ENCODE measurements around the gene TEX55.
"Not testable (repeated sequence)": the region's sequence is repeated elsewhere in the genome, so short reads cannot be mapped to it uniquely, and the experiment has no call there.

The TEX55 gene

DNA sequence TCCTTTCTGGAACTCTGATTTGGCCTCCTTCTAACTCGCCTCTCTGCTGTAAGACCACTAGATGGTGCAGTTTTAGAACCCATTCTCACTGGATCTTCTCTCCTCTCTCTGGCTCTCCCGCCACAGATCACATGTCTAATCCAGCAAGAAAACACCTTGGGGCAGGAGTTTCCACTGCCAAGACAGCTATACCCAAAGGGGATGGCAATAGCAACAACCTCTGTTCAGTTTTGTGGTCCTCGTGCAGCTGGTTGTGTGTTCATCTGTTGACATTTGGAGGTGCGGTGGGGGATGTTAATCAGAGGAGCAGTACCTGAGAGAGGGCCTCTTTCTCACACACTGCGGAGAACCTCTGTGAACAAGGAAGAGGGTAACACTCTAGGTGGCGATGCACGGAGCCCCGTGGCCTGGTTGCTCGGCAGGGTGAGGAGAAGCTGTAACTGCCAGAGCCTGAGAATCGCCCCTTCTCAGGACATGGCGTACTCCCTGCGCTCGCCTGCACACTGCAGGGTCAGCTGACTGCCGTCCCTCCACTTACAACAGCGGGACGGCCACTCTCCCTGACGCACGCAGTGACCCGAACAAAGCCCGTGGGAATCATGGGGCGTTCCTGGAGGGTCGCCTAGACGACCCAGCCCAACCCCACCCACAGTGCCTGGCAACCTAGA lies at the start of gene TEX55:
Gene TEX55, plus strand, starts transcription at position 666 of the 668 bp plus-strand sequence. CDS start 25 bp downstream, outside the sequence.
- peak; percentile 9 for DNase-seq (ENCODE audit: low spot score)

DNA sequence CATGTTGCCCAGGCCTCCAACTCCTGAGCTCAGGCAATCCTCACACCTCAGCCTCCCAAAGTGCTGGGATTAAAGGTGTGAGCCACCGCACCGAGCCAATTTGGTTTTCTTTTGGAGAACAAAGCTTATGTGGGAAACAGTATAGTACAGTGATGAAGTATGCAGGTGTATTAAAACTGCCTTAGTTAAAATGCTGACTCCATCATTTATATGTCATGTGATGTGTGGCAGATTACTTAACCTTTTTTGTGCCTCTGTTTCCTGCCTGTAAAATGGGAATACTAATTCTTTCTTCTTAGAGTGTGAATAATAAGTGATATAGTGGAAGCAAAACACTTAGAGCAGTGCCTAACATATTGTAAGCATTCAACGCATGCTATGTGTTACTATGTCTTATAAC lies 48.0 kb upstream of the TEX55 start:
- DNase-seq (ENCODE audit: low spot score), result no peak

DNA sequence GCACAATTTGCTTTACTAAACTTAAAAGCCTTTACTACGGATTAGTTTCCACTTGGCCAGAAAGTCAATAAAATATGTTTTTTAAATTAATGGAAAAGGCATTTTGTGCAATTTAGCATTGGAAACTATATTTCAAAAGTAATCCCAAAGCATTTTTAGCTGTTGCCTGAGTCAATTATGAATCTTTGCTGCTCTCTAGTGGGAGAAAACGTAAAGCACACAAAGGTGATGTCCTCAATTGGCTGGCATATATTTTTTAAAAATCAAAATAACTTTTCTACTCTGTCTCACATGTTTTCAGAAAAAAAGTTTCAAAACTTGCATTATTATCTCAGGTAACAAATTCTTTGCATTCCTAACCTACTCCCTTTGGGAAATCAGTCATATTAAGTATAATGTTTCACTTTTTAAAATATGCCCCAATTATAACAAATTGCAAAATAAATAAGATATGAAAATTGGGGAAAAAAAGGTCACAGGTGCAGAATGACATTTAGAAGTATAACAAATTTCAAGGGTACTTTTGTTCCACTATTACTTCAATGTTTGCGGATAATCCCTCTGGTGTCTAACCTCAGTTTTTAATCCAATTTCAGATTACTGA lies 47.2 kb upstream of the TEX55 start:
- DNase-seq (ENCODE audit: low spot score), result peak; percentile 24

- DNase-seq (ENCODE audit: low spot score), result no peak
These were observed 46.2 kb upstream of the TEX55 start for GRCh38 chr3:119099785-119100184.

DNA sequence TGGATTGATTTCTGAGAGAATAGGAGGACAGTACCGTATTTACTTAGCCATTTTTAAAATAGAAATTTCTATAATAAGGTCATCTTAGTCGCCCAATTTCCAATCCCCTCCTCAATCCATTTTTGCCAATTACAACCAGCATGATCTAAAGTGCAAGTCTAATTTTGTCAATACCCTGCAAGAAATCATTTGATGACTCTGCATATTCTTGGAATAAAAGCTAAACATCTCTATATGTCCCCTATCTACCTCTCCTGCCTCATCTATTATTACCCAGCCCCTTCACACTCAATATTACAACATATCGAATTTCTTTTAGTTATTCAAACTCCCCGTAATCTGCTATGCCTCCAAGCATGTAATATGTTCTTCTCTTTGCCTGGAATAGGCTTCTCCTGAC lies 41.9 kb upstream of the TEX55 start:
- DNase-seq (ENCODE audit: low spot score), result no peak

DNA sequence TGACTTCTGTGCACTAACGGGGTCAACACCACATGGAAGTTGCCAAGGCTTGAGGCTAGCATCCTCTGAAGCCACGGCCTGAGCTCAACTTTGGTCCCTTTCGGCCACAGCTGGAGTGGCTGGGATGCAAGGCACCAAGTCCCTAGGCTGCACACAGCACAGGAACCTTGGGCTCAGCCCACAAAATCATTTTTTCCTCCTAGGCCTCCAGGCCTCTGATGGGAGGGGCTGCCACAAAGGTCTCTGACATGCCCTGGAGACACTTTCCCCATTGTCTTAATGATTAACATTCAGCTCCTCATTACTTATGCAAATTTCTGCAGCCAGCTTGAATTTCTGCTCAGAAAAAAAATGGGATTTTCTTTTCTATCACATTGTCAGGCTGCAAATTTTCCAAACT lies 27.6 kb upstream of the TEX55 start:
- DNase-seq (ENCODE audit: low spot score), result not testable (repeated sequence)

DNA sequence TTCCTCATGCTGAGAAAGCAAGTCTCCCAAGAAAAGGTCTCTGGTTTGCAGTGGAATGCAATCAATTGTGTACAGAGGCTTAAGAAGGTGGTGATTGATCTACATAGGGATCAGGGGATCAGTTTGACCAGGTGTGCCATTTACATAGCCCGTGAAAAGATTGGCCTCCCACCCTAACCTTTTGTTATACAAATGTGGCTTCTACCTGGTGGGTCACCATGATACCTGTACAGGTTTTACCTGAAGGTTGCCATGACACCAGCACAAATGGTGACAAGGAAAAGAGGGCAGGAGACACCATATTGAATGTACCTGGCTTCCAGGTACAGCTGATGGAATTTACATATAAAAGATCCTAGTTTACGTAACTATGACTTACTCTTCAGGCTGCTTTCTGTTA lies 25.5 kb upstream of the TEX55 start:
- no peak for DNase-seq (ENCODE audit: low spot score)

DNA sequence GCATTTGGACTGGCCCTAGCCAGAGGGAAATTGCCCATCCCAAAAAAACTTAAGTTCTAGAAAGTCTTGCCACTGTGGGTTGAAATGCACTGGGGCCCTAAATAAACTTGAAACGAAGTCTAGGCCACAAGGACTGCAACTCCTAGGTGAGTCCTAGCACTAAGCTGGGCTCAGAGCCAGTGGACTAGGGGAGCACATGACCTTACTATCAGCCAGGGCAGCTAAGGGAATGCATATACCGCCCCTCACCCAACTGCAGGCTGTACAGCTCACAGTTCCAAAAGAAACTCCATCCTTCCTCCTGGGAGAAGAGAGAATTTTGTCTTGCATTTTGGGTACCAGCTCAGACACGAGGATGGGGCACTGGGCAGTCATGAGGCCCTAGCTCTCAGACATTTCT lies 23.6 kb upstream of the TEX55 start:
- no peak for DNase-seq (ENCODE audit: low spot score)

DNA sequence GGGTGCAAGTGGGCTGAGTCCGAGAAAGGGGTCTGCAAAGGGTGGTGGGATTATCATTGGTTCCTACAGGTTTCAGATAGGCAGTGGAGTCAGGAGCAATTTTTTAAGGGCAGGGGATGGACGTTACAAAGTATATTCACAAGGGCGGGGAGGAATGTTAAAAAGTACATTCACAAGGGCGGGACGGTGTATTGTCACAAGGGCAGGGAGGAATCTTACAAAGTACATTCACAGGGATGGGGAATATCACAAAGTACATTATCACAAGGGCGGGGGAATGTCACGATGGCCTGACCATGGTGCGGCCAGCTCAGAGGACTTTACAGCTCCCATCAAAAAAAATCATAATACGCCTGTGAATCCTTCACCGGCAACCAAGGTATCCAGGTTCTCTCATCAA lies 20.6 kb upstream of the TEX55 start:
- DNase-seq (ENCODE audit: low spot score), result no peak

GRCh38 chr3:119125742-119126504 lies 20.0 kb upstream of the TEX55 start:
- no peak for DNase-seq (ENCODE audit: low spot score)

DNA sequence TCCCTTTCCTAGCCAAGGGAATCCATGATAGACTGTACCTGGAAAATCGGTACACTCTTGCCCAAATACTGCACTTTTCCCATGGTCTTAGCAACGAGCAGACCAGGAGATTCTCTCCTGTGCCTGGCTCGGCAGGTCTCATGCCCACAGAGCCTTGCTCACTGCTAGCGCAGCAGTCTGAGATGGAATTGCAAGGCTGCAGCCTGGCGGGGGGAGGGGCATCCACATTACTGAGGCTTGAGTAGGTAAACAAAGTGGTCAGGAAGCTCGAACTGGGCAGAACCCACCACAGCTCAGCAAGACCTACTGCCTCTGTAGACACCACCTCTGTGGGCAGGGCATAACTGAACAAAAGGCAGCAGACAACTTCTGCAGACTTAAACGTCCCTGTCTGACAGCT lies 15.7 kb upstream of the TEX55 start:
- not testable (repeated sequence) for DNase-seq (ENCODE audit: low spot score)

GRCh38 chr3:119132291-119132690 lies 13.7 kb upstream of the TEX55 start:
- DNase-seq (ENCODE audit: low spot score), result not testable (repeated sequence)

DNA sequence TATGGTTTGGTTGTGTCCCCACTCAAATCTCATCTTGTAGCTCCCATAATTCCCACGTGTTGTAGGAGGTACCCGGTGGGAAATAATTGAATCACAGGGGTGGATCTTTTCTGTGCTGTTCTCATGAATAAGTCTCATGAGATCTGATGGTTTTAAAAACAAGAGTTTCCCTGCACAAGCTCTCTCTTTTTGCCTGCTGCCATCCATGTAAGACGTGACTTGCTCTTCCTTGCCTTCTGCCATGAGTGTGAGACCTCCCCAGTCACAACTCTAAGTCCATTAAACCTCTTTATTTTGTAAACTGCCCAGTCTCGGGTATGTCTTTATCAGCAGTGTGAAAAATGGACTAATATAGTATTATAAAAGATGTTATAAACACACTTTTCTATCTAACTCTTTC lies 6.6 kb upstream of the TEX55 start:
- DNase-seq (ENCODE audit: low spot score), result not testable (repeated sequence)

DNA sequence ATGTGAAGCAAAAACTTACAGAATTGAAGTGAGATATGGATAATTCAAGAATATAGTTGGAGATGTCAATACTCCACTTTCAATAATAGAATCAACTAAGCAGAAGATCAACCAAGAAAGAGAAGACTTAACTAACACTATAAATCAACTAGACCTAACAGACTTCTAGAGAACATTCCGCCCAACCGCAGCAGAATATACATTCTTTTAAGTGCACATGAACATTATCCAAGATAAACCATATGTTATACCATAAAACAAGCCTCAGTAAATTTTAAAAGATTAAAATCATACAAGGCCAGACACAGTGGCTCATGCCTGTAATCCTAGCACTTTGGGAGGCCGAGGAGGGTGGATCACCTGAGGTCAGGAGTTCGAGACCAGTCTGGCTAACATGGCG lies 5.5 kb upstream of the TEX55 start:
- DNase-seq (ENCODE audit: low spot score), result no peak

DNA sequence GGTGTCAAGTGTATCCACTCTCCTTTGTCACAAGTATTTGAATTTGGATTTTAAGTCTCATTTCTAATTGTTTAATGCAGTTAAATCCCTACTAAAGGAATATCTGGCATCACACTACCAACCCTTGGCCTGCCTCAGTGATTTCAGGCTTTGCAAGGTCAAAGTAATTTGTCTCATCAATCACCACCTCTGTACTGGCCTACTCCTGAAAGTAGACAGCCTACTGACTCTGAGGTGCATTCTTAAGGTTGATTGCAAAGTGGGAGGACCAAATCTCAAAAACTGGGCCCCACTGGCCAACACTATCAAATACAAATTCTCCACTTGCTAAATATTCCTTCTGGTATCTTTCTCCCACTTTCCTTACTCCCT lies 851 bp upstream of the TEX55 start:
- DNase-seq (ENCODE audit: low spot score), result no peak

- no peak for DNase-seq (ENCODE audit: low spot score)
These were observed 812 bp downstream of the TEX55 start for GRCh38 chr3:119146578-119147375.

DNA sequence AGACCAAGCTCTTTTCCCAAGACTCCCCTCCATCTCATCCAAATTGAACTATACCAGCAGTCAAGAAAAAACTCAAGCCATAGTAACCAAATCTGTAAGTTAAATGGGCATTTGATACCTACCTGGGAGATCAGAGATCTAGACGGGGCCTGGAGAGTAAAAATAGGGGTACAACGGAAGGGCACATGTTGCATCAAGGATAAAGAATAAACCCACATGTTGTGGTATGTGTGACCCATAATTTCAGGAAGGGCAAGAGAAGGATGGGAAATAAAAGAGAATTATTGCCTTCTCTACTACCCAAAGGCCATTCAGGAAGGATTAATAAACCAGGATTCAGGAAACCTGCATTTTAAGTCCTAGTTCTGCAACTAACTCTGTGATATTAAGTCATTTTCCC lies 1.5 kb downstream of the TEX55 start:
- DNase-seq (ENCODE audit: low spot score), result no peak

- no peak for DNase-seq (ENCODE audit: low spot score)
These were observed 2.7 kb downstream of the TEX55 start for GRCh38 chr3:119148493-119149180.

DNA sequence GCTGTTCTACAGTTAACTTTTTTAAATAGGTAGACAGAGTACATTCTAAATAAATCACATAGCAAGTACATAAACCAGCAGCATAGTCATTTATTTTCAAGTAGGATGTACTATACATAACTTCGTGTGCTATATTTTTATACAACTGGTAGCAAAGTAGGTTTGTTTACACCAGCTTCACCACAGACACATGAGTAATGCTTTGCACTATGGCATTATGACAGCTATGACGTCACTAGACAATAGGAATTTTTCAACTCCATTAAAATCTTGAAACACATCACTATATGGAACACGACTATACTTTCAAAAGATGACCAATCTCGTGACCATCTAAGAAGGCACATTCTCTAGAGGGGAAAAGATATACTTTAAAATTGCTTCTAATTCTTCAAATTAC lies 3.5 kb downstream of the TEX55 start:
- DNase-seq (ENCODE audit: low spot score), result no peak

- no peak for DNase-seq (ENCODE audit: low spot score)
These were observed 10.9 kb downstream of the TEX55 start for GRCh38 chr3:119156868-119157267.

- DNase-seq (ENCODE audit: low spot score), result no peak
These were observed 12.0 kb downstream of the TEX55 start for GRCh38 chr3:119157971-119158370.

DNA sequence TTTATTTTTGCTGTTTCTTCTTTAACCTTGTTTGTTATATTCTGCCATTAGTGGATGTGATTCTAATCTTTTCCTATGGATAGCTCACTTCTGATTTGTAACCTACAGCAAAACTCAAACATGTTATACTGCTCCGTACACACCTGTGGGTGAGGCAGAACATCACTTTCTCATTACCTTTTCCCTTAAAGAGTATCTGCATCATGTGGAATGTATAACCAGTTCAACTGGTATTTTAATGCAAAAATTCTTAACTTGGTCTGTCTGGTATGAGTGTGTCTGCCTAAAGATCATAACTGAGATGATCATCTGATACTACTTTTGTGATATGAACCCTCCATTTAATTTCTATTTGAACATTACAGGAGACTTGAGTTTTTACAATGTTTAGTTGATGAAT lies 14.4 kb downstream of the TEX55 start:
- DNase-seq (ENCODE audit: low spot score), result no peak
